ENCODE results near the gene PCMT1.

DNA sequence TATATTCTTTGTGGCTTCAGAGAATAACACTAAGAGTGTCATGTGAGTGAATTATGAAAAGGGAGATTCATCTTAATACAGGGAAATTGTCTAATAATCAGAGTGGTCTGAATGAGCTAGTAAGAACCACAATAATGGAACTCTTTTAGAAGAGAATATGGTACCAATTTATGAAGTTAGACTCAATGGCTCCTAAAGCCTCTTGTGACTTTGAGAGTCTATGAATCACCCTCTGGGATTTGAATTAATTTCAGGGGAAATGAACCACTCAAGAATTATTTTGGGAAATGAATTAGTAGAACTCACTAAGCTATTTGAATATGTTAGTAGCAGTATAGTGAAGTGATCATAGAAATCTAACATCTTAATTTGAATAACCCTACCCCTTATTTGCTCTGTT, 14.3 kb downstream of the PCMT1 start:
- no peak for TF ChIP-seq POLR2A (IDR thresholded peaks at IDR 0.05)
- TF ChIP-seq, protein P1, sequence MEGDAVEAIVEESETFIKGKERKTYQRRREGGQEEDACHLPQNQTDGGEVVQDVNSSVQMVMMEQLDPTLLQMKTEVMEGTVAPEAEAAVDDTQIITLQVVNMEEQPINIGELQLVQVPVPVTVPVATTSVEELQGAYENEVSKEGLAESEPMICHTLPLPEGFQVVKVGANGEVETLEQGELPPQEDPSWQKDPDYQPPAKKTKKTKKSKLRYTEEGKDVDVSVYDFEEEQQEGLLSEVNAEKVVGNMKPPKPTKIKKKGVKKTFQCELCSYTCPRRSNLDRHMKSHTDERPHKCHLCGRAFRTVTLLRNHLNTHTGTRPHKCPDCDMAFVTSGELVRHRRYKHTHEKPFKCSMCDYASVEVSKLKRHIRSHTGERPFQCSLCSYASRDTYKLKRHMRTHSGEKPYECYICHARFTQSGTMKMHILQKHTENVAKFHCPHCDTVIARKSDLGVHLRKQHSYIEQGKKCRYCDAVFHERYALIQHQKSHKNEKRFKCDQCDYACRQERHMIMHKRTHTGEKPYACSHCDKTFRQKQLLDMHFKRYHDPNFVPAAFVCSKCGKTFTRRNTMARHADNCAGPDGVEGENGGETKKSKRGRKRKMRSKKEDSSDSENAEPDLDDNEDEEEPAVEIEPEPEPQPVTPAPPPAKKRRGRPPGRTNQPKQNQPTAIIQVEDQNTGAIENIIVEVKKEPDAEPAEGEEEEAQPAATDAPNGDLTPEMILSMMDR (IDR thresholded peaks at IDR 0.05), result no peak

Data from testis (tissue), 2 donors.